HG03354 (cell line): ENCODE measurements around the gene TTPAL.

ENCODE experiments used
- ATAC-seq: cut with Tn5 transposase; IDR thresholded peaks from one replicate; pipeline ENCODE4 v1.9.1; 2021; ENCODE audit warnings: mild to moderate bottlenecking; ENCODE audit not compliant: unreplicated experiment, poor library complexity, severe bottlenecking

The TTPAL gene

GRCh38 chr20:44475694-44476560, at the start of gene TTPAL:
TTPAL (plus strand) TSS chr20:44475874; CDS start chr20:44480000, 4,126 bp downstream.
- ATAC-seq: peak; percentile 93

GRCh38 chr20:44425923-44426322, 49.8 kb upstream of the TTPAL start:
- ATAC-seq: no peak

GRCh38 chr20:44426879-44427790, 48.5 kb upstream of the TTPAL start:
- ATAC-seq: no peak

GRCh38 chr20:44427804-44428173, 47.9 kb upstream of the TTPAL start:
- ATAC-seq: no peak

GRCh38 chr20:44428174-44429016, 47.3 kb upstream of the TTPAL start:
- no peak for ATAC-seq

GRCh38 chr20:44429017-44429339, 46.7 kb upstream of the TTPAL start:
- no peak for ATAC-seq

GRCh38 chr20:44429419-44430269, 46.0 kb upstream of the TTPAL start:
- no peak for ATAC-seq

- no peak for ATAC-seq
These were observed 45.2 kb upstream of the TTPAL start for GRCh38 chr20:44430270-44431065.

- no peak for ATAC-seq
These were observed 44.6 kb upstream of the TTPAL start for GRCh38 chr20:44431118-44431501.

GRCh38 chr20:44431502-44432234, 44.0 kb upstream of the TTPAL start:
- no peak for ATAC-seq

- no peak for ATAC-seq
These were observed 42.8 kb upstream of the TTPAL start for GRCh38 chr20:44432618-44433577.

- no peak for ATAC-seq
These were observed 41.7 kb upstream of the TTPAL start for GRCh38 chr20:44433751-44434538.

GRCh38 chr20:44435630-44436335, 39.9 kb upstream of the TTPAL start:
- no peak for ATAC-seq

- no peak for ATAC-seq
These were observed 39.3 kb upstream of the TTPAL start for GRCh38 chr20:44436393-44436792.

- no peak for ATAC-seq
These were observed 38.2 kb upstream of the TTPAL start for GRCh38 chr20:44437497-44437896.
